Measurements from ENCODE around the gene PPEF1.

Gene PPEF1

GRCh38 chrX:18692541-18692940 is 14.9 kb upstream of the PPEF1 start:
- H3K79me2 ChIP-seq (ENCODE audit: insufficient read depth, low read length): no peaks in the 10 kb centered on the region
- no peak overlapping the region for H3K27ac ChIP-seq (ENCODE audit: low read depth, low read length)
- H3K9me2 ChIP-seq (replicated peaks; ENCODE audit: insufficient read depth, low read length): no peaks in the 10 kb centered on the region
- no peak overlapping the region for H3K4me3 ChIP-seq (ENCODE audit: insufficient read depth, low read length, poor library complexity, severe bottlenecking)
- TF ChIP-seq CTCF (IDR thresholded peaks at IDR 0.05; ENCODE audit: insufficient read depth, low read length, poor library complexity, severe bottlenecking) (no peak), EZH2phosphoT487 (conservative IDR thresholded peaks at IDR 0.05; ENCODE audit: low read length) (no peak)
- H3K36me3 ChIP-seq (ENCODE audit: low read length): no peaks in the 10 kb centered on the region
- no peaks in the 10 kb centered on the region for H4K20me1 ChIP-seq (ENCODE audit: low read depth, low read length)
- no peak overlapping the region for H2AFZ ChIP-seq (ENCODE audit: low read depth, low read length, severe bottlenecking)
- no peaks in the 10 kb centered on the region for H3F3A ChIP-seq (ENCODE audit: insufficient read depth)
- no peak overlapping the region for H3K9ac ChIP-seq (ENCODE audit: low read length)
- H3K4me2 ChIP-seq (ENCODE audit: low read depth, low read length, poor library complexity, severe bottlenecking): no peak overlapping the region
- H3K9me3 ChIP-seq (ENCODE audit: insufficient read depth, low read length): no peaks in the 10 kb centered on the region
- no peaks in the 10 kb centered on the region for H3K27me3 ChIP-seq (ENCODE audit: low read length)

GRCh38 chrX:18696653-18697052 is 10.8 kb upstream of the PPEF1 start:
- H3K9me3 ChIP-seq (ENCODE audit: insufficient read depth, low read length): no peaks in the 10 kb centered on the region
- H3F3A ChIP-seq (ENCODE audit: insufficient read depth): no peaks in the 10 kb centered on the region
- H3K4me2 ChIP-seq (ENCODE audit: low read depth, low read length, poor library complexity, severe bottlenecking): no peak overlapping the region
- no peak overlapping the region for H3K27ac ChIP-seq (ENCODE audit: low read depth, low read length)
- H3K9me2 ChIP-seq (replicated peaks; ENCODE audit: insufficient read depth, low read length): no peaks in the 10 kb centered on the region
- no peaks in the 10 kb centered on the region for H3K27me3 ChIP-seq (ENCODE audit: low read length)
- no peak overlapping the region for H2AFZ ChIP-seq (ENCODE audit: low read depth, low read length, severe bottlenecking)
- H3K79me2 ChIP-seq (ENCODE audit: insufficient read depth, low read length): no peaks in the 10 kb centered on the region
- no peak overlapping the region for H3K4me3 ChIP-seq (ENCODE audit: insufficient read depth, low read length, poor library complexity, severe bottlenecking)
- no peaks in the 10 kb centered on the region for H3K36me3 ChIP-seq (ENCODE audit: low read length)
- H4K20me1 ChIP-seq (ENCODE audit: low read depth, low read length): no peaks in the 10 kb centered on the region
- TF ChIP-seq CTCF (IDR thresholded peaks at IDR 0.05; ENCODE audit: insufficient read depth, low read length, poor library complexity, severe bottlenecking): no peak
- no peak for TF ChIP-seq EZH2phosphoT487 (conservative IDR thresholded peaks at IDR 0.05; ENCODE audit: low read length)
- no peak overlapping the region for H3K9ac ChIP-seq (ENCODE audit: low read length)

- H3K9me3 ChIP-seq (ENCODE audit: insufficient read depth, low read length): no peaks in the 10 kb centered on the region
- no peak overlapping the region for H3K4me2 ChIP-seq (ENCODE audit: low read depth, low read length, poor library complexity, severe bottlenecking)
These were observed 8.5 kb upstream of the PPEF1 start for GRCh38 chrX:18698737-18699650.

More at GRCh38 chrX:18698737-18699650, 8.5 kb upstream of the PPEF1 start:
- H3F3A ChIP-seq (ENCODE audit: insufficient read depth): no peaks in the 10 kb centered on the region
- TF ChIP-seq CTCF (IDR thresholded peaks at IDR 0.05; ENCODE audit: insufficient read depth, low read length, poor library complexity, severe bottlenecking): no peak
- no peak for TF ChIP-seq EZH2phosphoT487 (conservative IDR thresholded peaks at IDR 0.05; ENCODE audit: low read length)
- H3K36me3 ChIP-seq (ENCODE audit: low read length): no peaks in the 10 kb centered on the region
- H4K20me1 ChIP-seq (ENCODE audit: low read depth, low read length): no peaks in the 10 kb centered on the region
- no peaks in the 10 kb centered on the region for H3K9me2 ChIP-seq (replicated peaks; ENCODE audit: insufficient read depth, low read length)
- H3K4me3 ChIP-seq (ENCODE audit: insufficient read depth, low read length, poor library complexity, severe bottlenecking): no peak overlapping the region
- H3K27ac ChIP-seq (ENCODE audit: low read depth, low read length): no peak overlapping the region
- H3K9ac ChIP-seq (ENCODE audit: low read length): no peak overlapping the region
- no peaks in the 10 kb centered on the region for H3K27me3 ChIP-seq (ENCODE audit: low read length)
- no peaks in the 10 kb centered on the region for H3K79me2 ChIP-seq (ENCODE audit: insufficient read depth, low read length)
- H2AFZ ChIP-seq (ENCODE audit: low read depth, low read length, severe bottlenecking): no peak overlapping the region

All from SU-DHL-6 (cell line).